CD8-positive, alpha-beta memory T cell (primary cell): ENCODE results near the gene KCNMB3. TPM values are rescaled to one million over a fixed set of nuclear protein-coding genes. Genes with fewer than 3 reads are reported as not detected.
"Not testable (repeated sequence)": the region's sequence is repeated elsewhere in the genome, so short reads cannot be mapped to it uniquely, and the experiment has no call there.

ENCODE experiments used
- CTCF ChIA-PET: fragments of 350-600 bp; sonication (Branson Sonifier 250); formaldehyde crosslinking; loops from one replicate; lab custom pipeline; 2021; ENCODE audit warnings: antibody characterized with exemption; lab: Charles Lee
- POLR2A ChIA-PET: fragments of 350-600 bp; sonication (Branson Sonifier 250); formaldehyde crosslinking; loops from one replicate; lab custom pipeline; 2021; ENCODE audit warnings: antibody characterized with exemption; lab: Charles Lee
- DNase-seq, 5 donors: peaks; one replicate each; pipeline versions ENCODE4 v3.0.0 to v3.0.0-alpha.2; 2020 to 2022; ENCODE audit warnings: mixed read lengths in 1 of 5
- H3K27ac ChIP-seq: one replicate; pipeline ENCODE4 v1.7.0; 2013; ENCODE audit warnings: low read depth, mild to moderate bottlenecking, low read length, moderate library complexity
- H3K27me3 ChIP-seq: 2 replicates; pipeline ENCODE4 v1.7.0; 2013; ENCODE audit warnings: low read length, mild to moderate bottlenecking; ENCODE audit not compliant: insufficient read depth, poor library complexity, severe bottlenecking
- H3K36me3 ChIP-seq: 2 replicates; pipeline ENCODE4 v1.7.0; 2013; ENCODE audit warnings: mild to moderate bottlenecking, low read length, moderate library complexity; ENCODE audit not compliant: insufficient read depth
- H3K4me1 ChIP-seq: 2 replicates; pipeline ENCODE4 v1.7.0; 2013; ENCODE audit warnings: mild to moderate bottlenecking, low read length, moderate library complexity; ENCODE audit not compliant: insufficient read depth
- H3K4me3 ChIP-seq: 2 replicates; pipeline ENCODE4 v1.7.0; 2013; ENCODE audit warnings: mild to moderate bottlenecking, low read length
- H3K9me3 ChIP-seq: 2 replicates; pipeline ENCODE4 v1.7.0; 2013; ENCODE audit warnings: mild to moderate bottlenecking, low read length
- H3K27ac Mint-ChIP-seq, 8 donors: one replicate each; pipeline ENCODE4 v1.8.0; 2020 to 2021; ENCODE audit warnings: mixed read lengths in 8 of 8, mild to moderate bottlenecking in 6 of 8, inconsistent platforms in 3 of 8, moderate library complexity in 3 of 8
- H3K27me3 Mint-ChIP-seq, 2 donors: one replicate each; pipeline ENCODE4 v1.8.0; 2020 to 2021; ENCODE audit warnings: mixed read lengths in 2 of 2, mild to moderate bottlenecking in 1 of 2, moderate library complexity in 1 of 2
- H3K36me3 Mint-ChIP-seq, 3 donors: one replicate each; pipeline ENCODE4 v1.8.0; 2020 to 2021; ENCODE audit warnings: mixed read lengths in 3 of 3, inconsistent platforms in 1 of 3, mild to moderate bottlenecking in 1 of 3
- H3K4me1 Mint-ChIP-seq, 3 donors: one replicate each; pipeline ENCODE4 v1.8.0; 2020 to 2021; ENCODE audit warnings: mixed read lengths in 3 of 3, inconsistent platforms in 1 of 3, mild to moderate bottlenecking in 1 of 3
- H3K4me3 Mint-ChIP-seq, 7 donors: one replicate each; pipeline ENCODE4 v1.8.0; 2020 to 2021; ENCODE audit warnings: mixed read lengths in 7 of 7, mild to moderate bottlenecking in 6 of 7, moderate library complexity in 4 of 7, inconsistent platforms in 2 of 7
- H3K9me3 Mint-ChIP-seq, 5 donors: one replicate each; pipeline ENCODE4 v1.8.0; 2020 to 2022; ENCODE audit warnings: mixed read lengths in 5 of 5, mild to moderate bottlenecking in 3 of 5, moderate library complexity in 2 of 5, inconsistent platforms in 1 of 5
- polyA plus RNA-seq: library from polyadenylated mRNA; unstranded; fragments of 300-500 nt; fragmentation: Illumina TruSeq; gene quantifications from one replicate; pipeline ENCODE4 v1.2.3, GENCODE V29; 2021
- total RNA-seq, 2 experiments: library from RNA; stranded (reverse); gene quantifications; one replicate each; pipeline ENCODE4 v1.2.3, GENCODE V29; 2021

Gene KCNMB3
- total and polyA plus RNA-seq, 3 experiments from 2014 or later: 0.59 to 0.71 TPM; not detected in 1

- H3K27ac Mint-ChIP-seq: peak overlapping the region in 4 of 8 donors; percentile 25 to 64 (median 46)
- no peaks in the 10 kb centered on the region for H3K9me3 Mint-ChIP-seq
- no peak for DNase-seq
- H3K27me3 Mint-ChIP-seq: no peaks in the 10 kb centered on the region
- no peaks in the 10 kb centered on the region for H3K4me1 Mint-ChIP-seq
- no peaks in the 10 kb centered on the region for H3K27me3 ChIP-seq
- no peaks in the 10 kb centered on the region for H3K9me3 ChIP-seq
- ChIA-PET POLR2A (no interaction called here), CTCF (no interaction called here)
- H3K4me3 Mint-ChIP-seq: no peak overlapping the region
- no peak overlapping the region for H3K27ac ChIP-seq
- H3K36me3 Mint-ChIP-seq: peaks cover 6 to 68% (median 9%) of the 10 kb centered on the region in 3 donors
- H3K4me1 ChIP-seq: no peaks in the 10 kb centered on the region
- H3K36me3 ChIP-seq: peaks cover 16% of the 10 kb centered on the region
- H3K4me3 ChIP-seq: no peak overlapping the region
Measured at GRCh38 chr3:179223548-179223947, 27.4 kb downstream of the KCNMB3 start.

- H3K9me3 ChIP-seq, H3K9me3 Mint-ChIP-seq, DNase-seq, H3K4me1 Mint-ChIP-seq, H3K27me3 ChIP-seq, H3K4me3 ChIP-seq, H3K27ac Mint-ChIP-seq, H3K27ac ChIP-seq, H3K36me3 ChIP-seq, H3K4me1 ChIP-seq, H3K27me3 Mint-ChIP-seq, POLR2A ChIA-PET, CTCF ChIA-PET, H3K4me3 Mint-ChIP-seq: not testable (repeated sequence)
- peaks cover under 1 to 52% (median 13%) of the 10 kb centered on the region in 3 donors for H3K36me3 Mint-ChIP-seq
Measured at GRCh38 chr3:179218213-179218612, 32.7 kb downstream of the KCNMB3 start.

DNA sequence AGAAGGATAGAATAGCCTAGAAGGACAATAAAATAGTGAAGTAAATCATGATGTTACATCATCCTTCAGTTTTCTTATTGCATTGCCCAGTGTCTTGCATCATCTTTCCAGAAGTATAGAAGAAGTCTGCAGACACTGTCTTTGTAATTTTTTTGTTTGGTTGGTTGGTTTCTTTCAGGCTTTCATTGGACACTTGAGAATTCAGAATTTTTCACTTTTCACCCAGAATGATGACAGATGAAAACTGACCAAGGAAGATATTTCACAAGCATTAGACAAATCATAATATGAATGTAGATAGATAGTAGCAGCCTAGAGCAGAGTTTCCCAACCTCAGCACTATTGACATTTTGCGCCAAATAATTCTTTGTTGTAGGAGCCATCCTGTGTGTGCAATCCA lies 35.4 kb downstream of the KCNMB3 start:
- H3K9me3 ChIP-seq, H3K4me3 ChIP-seq, H3K36me3 ChIP-seq, POLR2A ChIA-PET, H3K4me3 Mint-ChIP-seq, H3K27me3 Mint-ChIP-seq, H3K9me3 Mint-ChIP-seq, DNase-seq, H3K4me1 ChIP-seq, H3K27ac ChIP-seq, CTCF ChIA-PET, H3K4me1 Mint-ChIP-seq, H3K27me3 ChIP-seq: not testable (repeated sequence)
- H3K27ac Mint-ChIP-seq: peak overlapping the region in 1 of 8 donors; percentile 36
- H3K36me3 Mint-ChIP-seq: peaks cover 0 to 50% (median 11%) of the 10 kb centered on the region in 3 donors

DNA sequence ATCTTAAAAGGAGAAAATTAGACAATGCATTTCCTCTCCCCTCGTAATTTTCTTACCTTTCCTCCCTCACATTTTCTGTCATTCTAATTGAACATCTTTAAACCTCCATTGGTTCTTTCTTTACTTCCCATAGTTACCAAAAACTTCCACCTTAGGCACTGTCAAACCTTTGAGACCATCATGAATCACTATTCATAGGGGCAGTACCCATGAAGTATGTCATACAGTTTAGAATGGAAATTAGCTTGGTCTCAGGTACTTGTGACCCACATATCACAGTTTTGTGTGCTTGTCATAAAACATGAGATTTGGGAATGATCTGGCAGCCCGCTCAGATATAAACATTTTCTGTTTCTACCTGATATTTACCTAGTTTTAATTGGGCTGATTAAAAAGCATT lies 50.1 kb downstream of the KCNMB3 start:
- ChIA-PET CTCF (no interaction called here), POLR2A (no interaction called here)
- peaks cover 10% of the 10 kb centered on the region for H3K4me1 ChIP-seq
- Mint-ChIP-seq H3K4me3 (no peak overlapping the region), H3K27me3 (no peaks in the 10 kb centered on the region), H3K4me1 (peaks cover 17 to 34% (median 30%) of the 10 kb centered on the region in 3 donors), H3K27ac (no peak overlapping the region), H3K9me3 (no peaks in the 10 kb centered on the region), H3K36me3 (peaks cover 9 to 51% (median 20%) of the 10 kb centered on the region in 3 donors)
- no peaks in the 10 kb centered on the region for H3K36me3 ChIP-seq
- no peak overlapping the region for H3K4me3 ChIP-seq
- H3K27ac ChIP-seq: no peak overlapping the region
- H3K27me3 ChIP-seq: no peaks in the 10 kb centered on the region
- no peak for DNase-seq
- H3K9me3 ChIP-seq: no peaks in the 10 kb centered on the region

- H3K4me3 Mint-ChIP-seq: peak overlapping the region in 1 of 7 donors; percentile 34
- no peaks in the 10 kb centered on the region for H3K9me3 ChIP-seq
- H3K27ac ChIP-seq: no peak overlapping the region
- no peaks in the 10 kb centered on the region for H3K9me3 Mint-ChIP-seq
- POLR2A ChIA-PET: interaction anchor here (1.6 kb wide), 1 partner anchor 48 kb away, joined by 8 read pairs; the partner anchor contains the start of gene PIK3CA
- peaks cover 40 to 64% (median 62%) of the 10 kb centered on the region in 3 donors for H3K4me1 Mint-ChIP-seq
- peaks cover 4 to 21% (median 12%) of the 10 kb centered on the region in 3 donors for H3K36me3 Mint-ChIP-seq
- H3K4me1 ChIP-seq: peaks cover 25% of the 10 kb centered on the region
- no peaks in the 10 kb centered on the region for H3K27me3 ChIP-seq
- CTCF ChIA-PET: interaction anchor here (1.7 kb wide), 1 partner anchor 10 kb away, joined by 4 read pairs; no protein-coding TSS in a partner anchor
- no peaks in the 10 kb centered on the region for H3K36me3 ChIP-seq
- H3K27ac Mint-ChIP-seq: peak overlapping the region in 3 of 8 donors; percentile 0 to 71 (median 65)
- DNase-seq: no peak
- H3K27me3 Mint-ChIP-seq: no peaks in the 10 kb centered on the region
- H3K4me3 ChIP-seq: no peak overlapping the region
Measured at GRCh38 chr3:179196700-179197099, 54.2 kb downstream of the KCNMB3 start.

- Histone ChIP-seq H3K27ac (no peak overlapping the region), H3K4me1 (peaks cover 25% of the 10 kb centered on the region), H3K4me3 (no peak overlapping the region), H3K27me3 (no peaks in the 10 kb centered on the region), H3K9me3 (no peaks in the 10 kb centered on the region), H3K36me3 (no peaks in the 10 kb centered on the region)
- H3K36me3 Mint-ChIP-seq: peaks cover 4 to 16% (median 9%) of the 10 kb centered on the region in 3 donors
- no peaks in the 10 kb centered on the region for H3K27me3 Mint-ChIP-seq
- ChIA-PET CTCF (interaction anchor here (1.3 to 1.7 kb wide), 2 partner anchors 11 to 45 kb away, joined by 3 to 4 read pairs; no protein-coding TSS in a partner anchor), POLR2A (interaction anchor here (1.6 kb wide), 1 partner anchor 48 kb away, joined by 8 read pairs; the partner anchor contains the start of gene PIK3CA)
- H3K4me1 Mint-ChIP-seq: peaks cover 41 to 64% (median 64%) of the 10 kb centered on the region in 3 donors
- H3K4me3 Mint-ChIP-seq: peak overlapping the region in 5 of 7 donors; percentile 18 to 62 (median 34)
- peak overlapping the region in 6 of 8 donors; percentile 4 to 83 (median 68) for H3K27ac Mint-ChIP-seq
- no peaks in the 10 kb centered on the region for H3K9me3 Mint-ChIP-seq
- peak in 2 of 5 donors; percentile 32 to 57 for DNase-seq
Measured at GRCh38 chr3:179196098-179196497, 54.8 kb downstream of the KCNMB3 start.

- Histone ChIP-seq H3K9me3 (no peaks in the 10 kb centered on the region), H3K4me1 (peaks cover 25% of the 10 kb centered on the region), H3K27me3 (no peaks in the 10 kb centered on the region), H3K27ac (no peak overlapping the region), H3K4me3 (no peak overlapping the region), H3K36me3 (no peaks in the 10 kb centered on the region)
- Mint-ChIP-seq H3K36me3 (peaks cover 0 to 10% (median 4%) of the 10 kb centered on the region in 3 donors), H3K4me1 (peaks cover 47 to 76% (median 71%) of the 10 kb centered on the region in 3 donors), H3K27ac (peak overlapping the region in 7 of 8 donors; percentile 11 to 78 (median 38)), H3K27me3 (no peaks in the 10 kb centered on the region), H3K4me3 (no peak overlapping the region), H3K9me3 (no peaks in the 10 kb centered on the region)
- ChIA-PET CTCF (interaction anchor here (0.9 to 2.0 kb wide), 4 partner anchors 11 to 126 kb away, joined by 3 to 6 read pairs (median 4); no protein-coding TSS in a partner anchor), POLR2A (interaction anchor here (1.6 kb wide), 1 partner anchor 46 kb away, joined by 8 read pairs; the partner anchor contains the start of gene PIK3CA)
- no peak for DNase-seq
Measured at GRCh38 chr3:179194931-179195330, 56.0 kb downstream of the KCNMB3 start.
